ENCODE data around the gene CAVIN1.

CAVIN1 gene

DNA sequence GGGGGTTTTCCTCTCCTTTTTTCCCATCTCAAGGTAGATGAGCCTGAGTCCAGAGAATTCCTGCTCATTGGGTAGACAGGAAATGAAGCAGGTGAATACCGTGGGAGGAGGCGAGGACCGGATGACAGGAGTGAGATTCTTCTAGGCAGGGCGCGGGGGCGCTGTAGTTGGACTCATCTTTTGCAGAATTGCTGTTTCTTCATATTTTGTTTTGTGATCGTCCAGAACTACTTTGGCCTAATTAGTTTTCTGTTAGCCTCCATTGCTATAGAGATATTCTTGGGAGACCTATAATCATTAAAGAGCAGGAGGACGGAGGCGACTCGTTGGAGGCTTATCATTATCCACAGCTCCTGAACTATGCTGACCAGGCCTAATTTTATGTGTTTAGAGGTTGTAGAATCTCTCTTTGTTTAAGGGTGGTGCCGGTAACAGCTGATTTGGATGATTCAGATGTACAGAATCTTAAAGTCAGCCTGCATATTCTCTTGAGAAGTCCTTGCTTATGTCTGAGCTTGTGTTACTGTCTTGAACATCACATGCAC lies 36.3 kb upstream of the CAVIN1 start (continued):
- TF ChIP-seq, protein P1, sequence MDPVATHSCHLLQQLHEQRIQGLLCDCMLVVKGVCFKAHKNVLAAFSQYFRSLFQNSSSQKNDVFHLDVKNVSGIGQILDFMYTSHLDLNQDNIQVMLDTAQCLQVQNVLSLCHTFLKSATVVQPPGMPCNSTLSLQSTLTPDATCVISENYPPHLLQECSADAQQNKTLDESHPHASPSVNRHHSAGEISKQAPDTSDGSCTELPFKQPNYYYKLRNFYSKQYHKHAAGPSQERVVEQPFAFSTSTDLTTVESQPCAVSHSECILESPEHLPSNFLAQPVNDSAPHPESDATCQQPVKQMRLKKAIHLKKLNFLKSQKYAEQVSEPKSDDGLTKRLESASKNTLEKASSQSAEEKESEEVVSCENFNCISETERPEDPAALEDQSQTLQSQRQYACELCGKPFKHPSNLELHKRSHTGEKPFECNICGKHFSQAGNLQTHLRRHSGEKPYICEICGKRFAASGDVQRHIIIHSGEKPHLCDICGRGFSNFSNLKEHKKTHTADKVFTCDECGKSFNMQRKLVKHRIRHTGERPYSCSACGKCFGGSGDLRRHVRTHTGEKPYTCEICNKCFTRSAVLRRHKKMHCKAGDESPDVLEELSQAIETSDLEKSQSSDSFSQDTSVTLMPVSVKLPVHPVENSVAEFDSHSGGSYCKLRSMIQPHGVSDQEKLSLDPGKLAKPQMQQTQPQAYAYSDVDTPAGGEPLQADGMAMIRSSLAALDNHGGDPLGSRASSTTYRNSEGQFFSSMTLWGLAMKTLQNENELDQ (tag by site-specific recombination; IDR thresholded peaks at IDR 0.05; ENCODE audit: low read depth) = no peak
- TF ChIP-seq ZNF677 (tag by site-specific recombination; IDR thresholded peaks at IDR 0.05) (no peak), ZNF473 (tag by site-specific recombination; IDR thresholded peaks at IDR 0.05) (no peak), ZNF660 (tag by site-specific recombination; IDR thresholded peaks at IDR 0.05) (no peak), ZNF488 (tag by site-specific recombination; IDR thresholded peaks at IDR 0.05) (no peak), ZNF350 (tag by site-specific recombination; IDR thresholded peaks at IDR 0.05) (no peak), ZNF121 (tag by site-specific recombination; IDR thresholded peaks at IDR 0.05) (no peak), ZNF335 (tag by site-specific recombination; conservative IDR thresholded peaks at IDR 0.05) (0 out of 2 replicates have a peak, but pooled peaks have one; percentile 21), ZNF768 (tag by site-specific recombination; IDR thresholded peaks at IDR 0.05) (no peak), ZNF292 (tag by site-specific recombination; IDR thresholded peaks at IDR 0.05; ENCODE audit: borderline replicate concordance, low read depth) (no peak), ZNF704 (tag by site-specific recombination; IDR thresholded peaks at IDR 0.05) (no peak), ZNF416 (tag by site-specific recombination; IDR thresholded peaks at IDR 0.05) (no peak), BCL11B (tag by site-specific recombination; IDR thresholded peaks at IDR 0.05; ENCODE audit: low read depth) (no peak), ZNF510 (tag by site-specific recombination; IDR thresholded peaks at IDR 0.05; ENCODE audit: insufficient replicate concordance) (no peak), ZNF341 (tag by site-specific recombination; IDR thresholded peaks at IDR 0.05; ENCODE audit: low read depth) (peak; percentile 76), ZNF391 (tag by site-specific recombination; IDR thresholded peaks at IDR 0.05; ENCODE audit: borderline replicate concordance, low read depth) (no peak), ZNF37A (tag by site-specific recombination; IDR thresholded peaks at IDR 0.05) (no peak), FEZF1 (tag by site-specific recombination; IDR thresholded peaks at IDR 0.05) (no peak), ZNF366 (tag by site-specific recombination; conservative IDR thresholded peaks at IDR 0.05) (peak; percentile 55), ZFP41 (tag by site-specific recombination; IDR thresholded peaks at IDR 0.05; ENCODE audit: borderline replicate concordance) (no peak), ZEB2 (tag by site-specific recombination; IDR thresholded peaks at IDR 0.05) (peak; percentile 19; the same call in 1 of the 2 replicates), ZNF223 (tag by site-specific recombination; IDR thresholded peaks at IDR 0.05) (peak; percentile 87)
- TF ChIP-seq, protein P2, sequence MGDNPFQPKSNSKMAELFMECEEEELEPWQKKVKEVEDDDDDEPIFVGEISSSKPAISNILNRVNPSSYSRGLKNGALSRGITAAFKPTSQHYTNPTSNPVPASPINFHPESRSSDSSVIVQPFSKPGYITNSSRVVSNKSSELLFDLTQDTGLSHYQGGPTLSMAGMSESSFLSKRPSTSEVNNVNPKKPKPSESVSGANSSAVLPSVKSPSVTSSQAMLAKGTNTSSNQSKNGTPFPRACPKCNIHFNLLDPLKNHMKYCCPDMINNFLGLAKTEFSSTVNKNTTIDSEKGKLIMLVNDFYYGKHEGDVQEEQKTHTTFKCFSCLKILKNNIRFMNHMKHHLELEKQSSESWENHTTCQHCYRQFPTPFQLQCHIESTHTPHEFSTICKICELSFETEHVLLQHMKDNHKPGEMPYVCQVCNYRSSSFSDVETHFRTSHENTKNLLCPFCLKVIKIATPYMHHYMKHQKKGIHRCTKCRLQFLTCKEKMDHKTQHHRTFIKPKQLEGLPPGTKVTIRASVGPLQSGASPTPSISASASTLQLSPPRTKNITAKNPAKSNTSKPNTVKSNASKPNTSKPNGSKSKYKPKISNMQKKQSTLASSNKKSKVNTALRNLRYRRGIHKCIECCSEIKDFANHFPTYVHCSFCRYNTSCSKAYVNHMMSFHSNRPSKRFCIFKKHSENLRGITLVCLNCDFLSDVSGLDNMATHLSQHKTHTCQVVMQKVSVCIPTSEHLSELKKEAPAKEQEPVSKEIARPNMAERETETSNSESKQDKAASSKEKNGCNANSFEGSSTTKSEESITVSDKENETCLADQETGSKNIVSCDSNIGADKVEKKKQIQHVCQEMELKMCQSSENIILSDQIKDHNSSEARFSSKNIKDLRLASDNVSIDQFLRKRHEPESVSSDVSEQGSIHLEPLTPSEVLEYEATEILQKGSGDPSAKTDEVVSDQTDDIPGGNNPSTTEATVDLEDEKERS (tag by site-specific recombination; IDR thresholded peaks at IDR 0.05) = no peak
- TF ChIP-seq, protein P3, sequence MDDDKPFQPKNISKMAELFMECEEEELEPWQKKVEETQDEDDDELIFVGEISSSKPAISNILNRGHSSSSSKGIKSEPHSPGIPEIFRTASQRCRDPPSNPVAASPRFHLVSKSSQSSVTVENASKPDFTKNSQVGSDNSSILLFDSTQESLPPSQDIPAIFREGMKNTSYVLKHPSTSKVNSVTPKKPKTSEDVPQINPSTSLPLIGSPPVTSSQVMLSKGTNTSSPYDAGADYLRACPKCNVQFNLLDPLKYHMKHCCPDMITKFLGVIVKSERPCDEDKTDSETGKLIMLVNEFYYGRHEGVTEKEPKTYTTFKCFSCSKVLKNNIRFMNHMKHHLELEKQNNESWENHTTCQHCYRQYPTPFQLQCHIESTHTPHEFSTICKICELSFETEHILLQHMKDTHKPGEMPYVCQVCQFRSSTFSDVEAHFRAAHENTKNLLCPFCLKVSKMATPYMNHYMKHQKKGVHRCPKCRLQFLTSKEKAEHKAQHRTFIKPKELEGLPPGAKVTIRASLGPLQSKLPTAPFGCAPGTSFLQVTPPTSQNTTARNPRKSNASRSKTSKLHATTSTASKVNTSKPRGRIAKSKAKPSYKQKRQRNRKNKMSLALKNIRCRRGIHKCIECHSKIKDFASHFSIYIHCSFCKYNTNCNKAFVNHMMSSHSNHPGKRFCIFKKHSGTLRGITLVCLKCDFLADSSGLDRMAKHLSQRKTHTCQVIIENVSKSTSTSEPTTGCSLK (tag by site-specific recombination; IDR thresholded peaks at IDR 0.05) = no peak

Measured in HEK293 (cell line).